OCI-LY1 (cell line): ENCODE data around the gene PRPSAP2.

Experiments used
- H2AFZ ChIP-seq: fragments of 200-600 bp; sonication (generic), shearing (Covaris generic); 2 replicates; pipeline ENCODE4 v1.6.0; 2014; ENCODE audit warnings: antibody characterized with exemption, mild to moderate bottlenecking, low read length
- H3F3A ChIP-seq: fragments of 200-600 bp; sonication (generic), shearing (Covaris generic); 2 replicates; pipeline ENCODE4 v1.6.0; 2014; ENCODE audit warnings: mild to moderate bottlenecking, antibody characterized with exemption, low read length, moderate library complexity; ENCODE audit not compliant: insufficient read depth
- H3K27ac ChIP-seq: fragments of 200-600 bp; sonication (generic); 2 replicates; pipeline ENCODE4 v1.5.1; 2014; ENCODE audit warnings: low read length, mixed run types, mild to moderate bottlenecking, low read depth; ENCODE audit not compliant: poor library complexity, severe bottlenecking
- H3K27me3 ChIP-seq: fragments of 200-600 bp; sonication (generic); 2 replicates; pipeline ENCODE4 v1.6.0; 2014; ENCODE audit warnings: antibody characterized with exemption, mild to moderate bottlenecking, low read length, moderate library complexity; ENCODE audit not compliant: insufficient read depth
- H3K36me3 ChIP-seq: fragments of 200-600 bp; sonication (generic); 2 replicates; pipeline ENCODE4 v1.6.1; 2014; ENCODE audit warnings: mild to moderate bottlenecking, antibody characterized with exemption, low read length, moderate library complexity, mixed read lengths; ENCODE audit not compliant: insufficient read depth
- H3K4me1 ChIP-seq: fragments of 200-600 bp; sonication (generic); 2 replicates; pipeline ENCODE4 v1.5.1; 2014; ENCODE audit warnings: mild to moderate bottlenecking, low read length, moderate library complexity; ENCODE audit not compliant: insufficient read depth, severe bottlenecking
- H3K4me2 ChIP-seq: fragments of 200-600 bp; sonication (generic), shearing (Covaris generic); 2 replicates; pipeline ENCODE4 v1.6.1; 2014; ENCODE audit warnings: low read length
- H3K4me3 ChIP-seq: fragments of 200-600 bp; sonication (generic); 2 replicates; pipeline ENCODE4 v1.5.1; 2014; ENCODE audit warnings: low read length, low read depth, mild to moderate bottlenecking, mixed read lengths; ENCODE audit not compliant: poor library complexity, severe bottlenecking
- H3K79me2 ChIP-seq: fragments of 200-600 bp; shearing (Covaris generic); 2 replicates; pipeline ENCODE4 v1.6.1; 2016; ENCODE audit warnings: mixed run types, low read length, mixed read lengths; ENCODE audit not compliant: insufficient read depth
- H3K9ac ChIP-seq: fragments of 200-600 bp; sonication (generic), shearing (Covaris generic); 2 replicates; pipeline ENCODE4 v1.6.1; 2014; ENCODE audit warnings: mild to moderate bottlenecking, low read length, mixed read lengths
- H3K9me2 ChIP-seq: fragments of 200-600 bp; sonication (generic), shearing (Covaris generic); 2 replicates; pipeline ENCODE4 v1.6.1; 2014; ENCODE audit warnings: low read depth, mild to moderate bottlenecking, low read length, mixed read lengths
- H3K9me3 ChIP-seq: fragments of 200-600 bp; shearing (Covaris generic); 2 replicates; pipeline ENCODE4 v1.6.1; 2014; ENCODE audit warnings: low read length, mixed read lengths
- H4K20me1 ChIP-seq: fragments of 200-600 bp; sonication (generic), shearing (Covaris generic); 2 replicates; pipeline ENCODE4 v1.6.0; 2016; ENCODE audit warnings: mild to moderate bottlenecking, low read length; ENCODE audit not compliant: insufficient read depth
- CTCF ChIP-seq: fragments of 200-600 bp; sonication (generic), shearing (Covaris generic); IDR thresholded peaks from 2 replicates; pipeline ENCODE4 v1.5.1; 2017; ENCODE audit warnings: mild to moderate bottlenecking, antibody characterized with exemption, low read length, moderate library complexity, mixed read lengths
- EZH2 ChIP-seq: fragments of 200-600 bp; sonication (generic), shearing (Covaris generic); IDR thresholded peaks from 2 replicates; pipeline ENCODE4 v1.8.0; 2017; ENCODE audit warnings: borderline replicate concordance, mixed run types, mild to moderate bottlenecking, antibody characterized with exemption, low read length, moderate library complexity, mixed read lengths

The PRPSAP2 gene

GRCh38 chr17:18967916-18968315, 110.0 kb downstream of the PRPSAP2 start:
- H3K79me2 ChIP-seq = no peaks in the 10 kb centered on the region
- no peaks in the 10 kb centered on the region for H3F3A ChIP-seq
- H3K4me3 ChIP-seq = no peak overlapping the region
- H3K9me2 ChIP-seq = no peaks in the 10 kb centered on the region
- TF ChIP-seq CTCF (no peak), EZH2 (no peak)
- H3K36me3 ChIP-seq = no peaks in the 10 kb centered on the region
- H3K27ac ChIP-seq = no peak overlapping the region
- H4K20me1 ChIP-seq = no peaks in the 10 kb centered on the region
- no peak overlapping the region for H3K4me2 ChIP-seq
- H3K27me3 ChIP-seq = no peaks in the 10 kb centered on the region
- H3K9ac ChIP-seq = no peak overlapping the region
- no peaks in the 10 kb centered on the region for H3K9me3 ChIP-seq
- no peak overlapping the region for H2AFZ ChIP-seq
- no peaks in the 10 kb centered on the region for H3K4me1 ChIP-seq

- Histone ChIP-seq H3K4me1 (no peaks in the 10 kb centered on the region), H3K36me3 (no peaks in the 10 kb centered on the region), H3K79me2 (no peaks in the 10 kb centered on the region), H2AFZ (no peak overlapping the region), H3K27me3 (no peaks in the 10 kb centered on the region), H3K9ac (no peak overlapping the region), H3K4me2 (no peak overlapping the region), H3K9me2 (no peaks in the 10 kb centered on the region), H3K9me3 (no peaks in the 10 kb centered on the region), H3F3A (no peaks in the 10 kb centered on the region), H3K27ac (no peak overlapping the region), H4K20me1 (no peaks in the 10 kb centered on the region), H3K4me3 (no peak overlapping the region)
- no peak for TF ChIP-seq EZH2
- TF ChIP-seq CTCF = no peak
Measured at GRCh38 chr17:18968345-18968744, 110.4 kb downstream of the PRPSAP2 start.

GRCh38 chr17:18968945-18969887, 111.3 kb downstream of the PRPSAP2 start:
- H3K36me3 ChIP-seq = no peaks in the 10 kb centered on the region
- H4K20me1 ChIP-seq = no peaks in the 10 kb centered on the region
- H3K9ac ChIP-seq = no peak overlapping the region
- no peak overlapping the region for H3K4me3 ChIP-seq
- H2AFZ ChIP-seq = no peak overlapping the region
- no peaks in the 10 kb centered on the region for H3K9me2 ChIP-seq
- H3K27me3 ChIP-seq = no peaks in the 10 kb centered on the region
- H3K4me2 ChIP-seq = no peak overlapping the region
- no peaks in the 10 kb centered on the region for H3K9me3 ChIP-seq
- H3K4me1 ChIP-seq = no peaks in the 10 kb centered on the region
- no peaks in the 10 kb centered on the region for H3F3A ChIP-seq
- no peak for TF ChIP-seq CTCF
- no peaks in the 10 kb centered on the region for H3K79me2 ChIP-seq
- no peak overlapping the region for H3K27ac ChIP-seq
